ENCODE results near the gene SPOUT1. TPM values are rescaled to one million over a fixed set of nuclear protein-coding genes. Genes with fewer than 3 reads are reported as not detected.
"Not testable (repeated sequence)": the region's sequence is repeated elsewhere in the genome, so short reads cannot be mapped to it uniquely, and the experiment has no call there.

Gene SPOUT1
- total and polyA plus RNA-seq, 11 donors: 6.1 to 24.7 (median 15.1) TPM

DNA sequence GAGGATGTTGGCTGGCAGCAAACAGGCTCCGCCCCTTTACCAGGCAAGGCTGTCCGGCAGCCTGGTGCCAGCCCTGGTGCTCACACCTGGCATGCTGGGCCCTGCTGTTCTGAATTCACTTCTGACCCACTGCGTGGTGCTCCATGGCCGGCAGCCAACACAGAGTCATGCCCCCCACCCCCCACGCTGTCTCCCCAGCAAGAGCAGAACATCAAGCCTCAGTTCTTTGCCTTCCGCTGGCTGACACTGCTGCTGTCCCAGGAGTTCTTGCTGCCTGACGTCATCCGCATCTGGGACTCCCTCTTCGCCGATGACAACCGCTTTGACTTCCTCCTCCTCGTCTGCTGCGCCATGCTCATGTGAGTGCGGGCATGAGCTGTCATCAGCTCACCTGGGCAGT is 23.9 kb downstream of the SPOUT1 start:
- H3K27me3 ChIP-seq: no peaks in the 10 kb centered on the region
- no peak overlapping the region for H3K27ac ChIP-seq
- H3K4me1 ChIP-seq: no peaks in the 10 kb centered on the region
- intact Hi-C loops (cut with DNase I): no loop called here
- H3K36me3 ChIP-seq: peaks cover 0 to 84% (median 77%) of the 10 kb centered on the region in 9 donors
- ATAC-seq (no peak), DNase-seq (no peak)
- no peaks in the 10 kb centered on the region for H3K9me3 ChIP-seq
- no peak overlapping the region for H3K4me3 ChIP-seq
- 82 to 88% (median 87%) methylated on average over 14 of the region's 14 CpGs for WGBS, 4 donors
- TF ChIP-seq, protein P1, sequence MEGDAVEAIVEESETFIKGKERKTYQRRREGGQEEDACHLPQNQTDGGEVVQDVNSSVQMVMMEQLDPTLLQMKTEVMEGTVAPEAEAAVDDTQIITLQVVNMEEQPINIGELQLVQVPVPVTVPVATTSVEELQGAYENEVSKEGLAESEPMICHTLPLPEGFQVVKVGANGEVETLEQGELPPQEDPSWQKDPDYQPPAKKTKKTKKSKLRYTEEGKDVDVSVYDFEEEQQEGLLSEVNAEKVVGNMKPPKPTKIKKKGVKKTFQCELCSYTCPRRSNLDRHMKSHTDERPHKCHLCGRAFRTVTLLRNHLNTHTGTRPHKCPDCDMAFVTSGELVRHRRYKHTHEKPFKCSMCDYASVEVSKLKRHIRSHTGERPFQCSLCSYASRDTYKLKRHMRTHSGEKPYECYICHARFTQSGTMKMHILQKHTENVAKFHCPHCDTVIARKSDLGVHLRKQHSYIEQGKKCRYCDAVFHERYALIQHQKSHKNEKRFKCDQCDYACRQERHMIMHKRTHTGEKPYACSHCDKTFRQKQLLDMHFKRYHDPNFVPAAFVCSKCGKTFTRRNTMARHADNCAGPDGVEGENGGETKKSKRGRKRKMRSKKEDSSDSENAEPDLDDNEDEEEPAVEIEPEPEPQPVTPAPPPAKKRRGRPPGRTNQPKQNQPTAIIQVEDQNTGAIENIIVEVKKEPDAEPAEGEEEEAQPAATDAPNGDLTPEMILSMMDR (IDR thresholded peaks at IDR 0.05): no peak
- no peak for TF ChIP-seq POLR2A (IDR thresholded peaks at IDR 0.05)

DNA sequence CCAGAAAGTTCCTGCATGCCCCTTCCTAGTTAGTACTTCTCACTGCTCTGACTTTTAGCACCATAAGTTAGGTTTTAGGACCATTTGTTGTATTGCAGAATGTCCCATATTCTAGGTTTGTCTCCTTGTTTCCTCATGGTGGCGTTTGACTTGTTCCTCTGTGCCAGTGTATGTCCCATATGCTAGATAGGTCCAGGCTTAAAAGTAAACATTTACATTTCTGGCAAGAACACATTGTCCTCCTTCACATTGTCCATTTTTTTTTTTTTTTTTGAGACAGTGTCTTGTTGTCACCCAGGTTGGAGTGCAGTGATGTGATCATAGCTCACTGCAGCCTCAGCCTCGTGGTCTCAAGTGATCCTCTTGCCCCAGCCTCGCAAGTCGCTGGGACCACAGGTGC is 27.1 kb downstream of the SPOUT1 start:
- H3K4me1 ChIP-seq: no peaks in the 10 kb centered on the region
- intact Hi-C loops (cut with DNase I): no loop called here
- ATAC-seq: no peak
- no peak for DNase-seq
- H3K36me3 ChIP-seq: peaks cover 0 to 100% (median 99%) of the 10 kb centered on the region in 9 donors
- no peaks in the 10 kb centered on the region for H3K9me3 ChIP-seq
- H3K27me3 ChIP-seq: no peaks in the 10 kb centered on the region
- no peak overlapping the region for H3K4me3 ChIP-seq
- WGBS, 4 donors: 93 to 96% (median 96%) methylated on average over 4 of the region's 4 CpGs
- no peak overlapping the region for H3K27ac ChIP-seq
- TF ChIP-seq, protein P1 (IDR thresholded peaks at IDR 0.05): no peak
- TF ChIP-seq POLR2A (IDR thresholded peaks at IDR 0.05): no peak

DNA sequence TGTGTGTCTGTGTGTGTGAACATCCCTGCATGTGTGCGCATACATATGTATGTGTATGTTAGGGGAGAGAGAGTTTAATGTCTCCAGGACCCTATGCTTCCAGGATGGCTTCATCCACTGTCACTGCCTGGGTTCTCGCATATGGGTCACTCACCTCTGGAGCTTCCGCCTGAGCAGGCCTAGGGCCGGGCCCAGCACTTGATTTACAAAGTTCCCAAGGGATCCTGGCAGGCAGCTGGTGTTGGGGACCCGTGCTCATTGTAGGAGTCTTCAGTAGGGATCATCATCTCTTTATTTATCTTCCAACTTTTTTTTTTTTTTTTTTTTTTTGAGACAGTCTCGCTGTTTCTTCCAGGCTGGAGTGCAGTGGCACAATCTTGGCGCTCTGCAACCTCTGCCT is 29.5 kb downstream of the SPOUT1 start:
- Histone ChIP-seq H3K36me3 (peaks cover 0 to 98% (median 93%) of the 10 kb centered on the region in 9 donors), H3K9me3 (no peaks in the 10 kb centered on the region), H3K4me1 (no peaks in the 10 kb centered on the region), H3K27me3 (no peaks in the 10 kb centered on the region), H3K4me3 (no peak overlapping the region), H3K27ac (no peak overlapping the region)
- 88 to 92% (median 89%) methylated on average over 7 of the region's 7 CpGs for WGBS, 4 donors
- intact Hi-C loops (cut with DNase I): no loop called here
- DNase-seq (no peak), ATAC-seq (no peak)
- TF ChIP-seq, protein P1 (IDR thresholded peaks at IDR 0.05): no peak
- no peak for TF ChIP-seq POLR2A (IDR thresholded peaks at IDR 0.05)

DNA sequence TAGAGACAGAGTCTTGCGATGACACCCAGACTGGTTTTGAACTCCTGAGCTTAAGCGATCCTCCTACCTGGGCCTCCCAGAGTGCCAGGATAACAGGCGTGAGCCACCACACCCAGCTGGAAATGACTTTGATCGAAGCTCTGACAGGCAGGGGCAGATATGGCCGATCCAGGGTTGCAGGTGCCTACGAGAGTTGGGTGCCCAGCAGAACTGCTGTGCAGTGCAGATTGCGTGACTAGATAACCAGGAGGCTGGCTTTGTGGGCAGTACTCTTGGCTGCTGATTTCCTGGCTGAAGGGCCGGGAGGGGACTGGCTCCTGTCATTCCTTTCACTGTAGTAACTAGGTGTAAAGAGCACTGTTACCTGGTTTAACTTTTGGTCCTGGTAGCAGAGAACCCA is 30.7 kb downstream of the SPOUT1 start:
- no peaks in the 10 kb centered on the region for H3K4me1 ChIP-seq
- no peak for ATAC-seq
- no peak for TF ChIP-seq POLR2A (IDR thresholded peaks at IDR 0.05)
- TF ChIP-seq, protein P1 (IDR thresholded peaks at IDR 0.05): no peak
- 78 to 94% (median 86%) methylated on average over 7 to 8 of the region's 8 CpGs for WGBS, 4 donors
- no peaks in the 10 kb centered on the region for H3K9me3 ChIP-seq
- no peak overlapping the region for H3K4me3 ChIP-seq
- no peaks in the 10 kb centered on the region for H3K27me3 ChIP-seq
- no peak overlapping the region for H3K27ac ChIP-seq
- intact Hi-C loops (cut with DNase I): no loop called here
- H3K36me3 ChIP-seq: peaks cover 0 to 98% (median 93%) of the 10 kb centered on the region in 9 donors
- no peak for DNase-seq

DNA sequence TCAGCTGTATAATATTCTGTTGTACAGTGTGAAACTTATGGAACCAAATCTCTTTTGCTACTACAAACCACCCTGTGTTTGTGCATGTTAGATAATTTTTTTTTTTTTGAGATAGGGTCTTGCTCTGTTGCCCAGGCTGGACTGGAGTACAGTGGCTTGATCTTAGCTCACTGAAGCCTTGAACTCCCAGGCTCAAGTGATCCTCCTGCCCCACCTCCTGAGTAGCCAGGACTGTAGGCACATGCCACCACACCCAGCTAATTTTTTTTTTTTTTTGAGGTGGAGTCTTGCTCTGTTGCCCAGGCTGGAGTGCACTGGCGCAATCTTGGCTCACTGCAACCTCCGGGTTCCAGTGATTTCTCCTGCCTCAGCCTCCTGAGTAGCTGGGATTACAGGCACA is 34.6 kb downstream of the SPOUT1 start:
- H3K36me3 ChIP-seq: peaks cover 0 to 96% (median 94%) of the 10 kb centered on the region in 9 donors
- H3K27ac ChIP-seq; H3K4me3 ChIP-seq; ATAC-seq; H3K27me3 ChIP-seq; DNase-seq; intact Hi-C loops (cut with DNase I); H3K4me1 ChIP-seq; H3K9me3 ChIP-seq: not testable (repeated sequence)
- WGBS, 4 donors: 47 to 50% (median 50%) methylated on average over 2 of the region's 2 CpGs
